GM21423 (cell line): ENCODE measurements around the gene GATA2.

Source experiments
- ATAC-seq: cut with Tn5 transposase; IDR thresholded peaks from one replicate; pipeline ENCODE4 v1.9.1; 2021; ENCODE audit warnings: mild to moderate bottlenecking, moderate library complexity; ENCODE audit not compliant: unreplicated experiment

GATA2 gene

DNA sequence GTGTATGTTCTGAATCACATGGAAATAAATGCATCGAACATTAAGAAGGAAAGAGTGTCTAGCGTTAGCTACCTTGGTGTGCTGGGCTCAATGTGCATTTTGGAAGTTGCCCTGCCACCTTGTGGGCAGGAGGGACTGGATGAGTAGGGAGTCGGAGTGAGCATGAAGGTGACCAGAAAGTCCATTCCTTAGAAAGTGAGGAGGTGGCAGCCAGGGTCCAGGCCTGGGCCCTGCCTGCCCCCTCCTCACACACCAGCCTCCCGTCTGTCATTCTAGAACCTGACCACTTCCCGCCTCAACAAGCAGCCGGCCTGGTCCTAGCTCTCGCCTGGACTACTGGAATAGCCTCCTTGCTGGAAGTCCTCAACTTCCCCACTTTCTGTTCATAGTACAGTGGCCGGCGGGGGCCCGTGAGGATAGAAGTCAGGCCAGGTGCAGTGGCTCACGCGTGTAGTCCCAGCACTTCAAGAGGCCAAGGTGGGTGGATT, 10.2 kb upstream of the GATA2 start:
- no peak for ATAC-seq

DNA sequence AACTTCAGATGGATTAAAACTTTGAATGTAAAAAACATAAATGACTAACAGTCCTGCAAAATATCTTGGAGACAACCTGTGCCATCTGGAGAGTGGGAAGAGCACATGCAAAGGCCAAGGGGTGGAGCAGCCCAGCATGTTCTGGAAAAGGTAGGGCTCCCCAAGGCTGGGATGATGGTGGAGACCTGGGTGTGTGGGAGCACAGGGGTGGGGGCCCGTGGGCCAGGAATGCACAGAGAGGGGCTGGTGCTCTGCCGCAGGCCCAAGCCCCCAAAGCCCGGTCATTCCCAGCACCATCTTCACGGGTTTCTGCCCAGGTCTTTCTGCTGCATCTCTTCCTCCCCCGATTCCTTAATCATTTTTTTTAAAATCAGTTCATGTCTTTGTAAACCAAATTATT, 9.7 kb upstream of the GATA2 start:
- ATAC-seq, result no peak

DNA sequence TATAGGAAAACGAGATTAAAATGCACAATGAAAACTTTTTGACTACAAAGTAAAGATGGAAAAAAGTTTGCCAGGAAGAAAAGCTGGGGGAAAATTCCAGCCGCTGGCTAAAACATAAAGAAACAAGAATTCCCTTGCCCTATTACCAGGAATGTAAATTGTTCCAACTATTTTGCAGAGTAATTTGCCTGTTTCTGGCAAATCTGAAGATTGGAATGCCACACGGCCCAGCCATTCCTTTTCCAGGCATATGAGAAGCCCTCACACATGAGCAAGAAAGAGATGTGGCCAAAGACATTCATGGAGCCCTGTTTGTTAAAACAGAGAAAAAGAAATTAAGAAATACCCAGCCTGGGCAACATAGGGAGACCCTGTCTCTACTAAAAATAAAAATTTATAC, 8.4 kb upstream of the GATA2 start:
- ATAC-seq, result no peak

DNA sequence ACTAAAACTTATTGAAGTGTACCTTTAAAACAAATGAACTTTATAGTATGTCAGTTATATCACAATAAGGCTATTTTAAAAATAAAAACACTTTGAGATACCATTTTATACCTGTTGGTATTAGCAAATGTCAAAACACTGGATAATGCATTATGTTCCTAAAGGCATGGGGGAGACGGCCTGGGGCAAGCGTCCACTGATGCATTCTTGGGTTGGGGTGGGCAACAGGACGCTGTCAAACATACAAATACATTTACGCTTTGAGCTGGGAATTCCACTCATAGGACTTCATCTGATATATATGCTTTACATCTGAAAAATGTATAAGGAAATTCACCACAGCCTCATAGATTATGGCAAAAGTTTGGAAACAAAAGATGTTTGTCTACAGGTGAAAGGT, 7.6 kb upstream of the GATA2 start:
- ATAC-seq, result no peak

DNA sequence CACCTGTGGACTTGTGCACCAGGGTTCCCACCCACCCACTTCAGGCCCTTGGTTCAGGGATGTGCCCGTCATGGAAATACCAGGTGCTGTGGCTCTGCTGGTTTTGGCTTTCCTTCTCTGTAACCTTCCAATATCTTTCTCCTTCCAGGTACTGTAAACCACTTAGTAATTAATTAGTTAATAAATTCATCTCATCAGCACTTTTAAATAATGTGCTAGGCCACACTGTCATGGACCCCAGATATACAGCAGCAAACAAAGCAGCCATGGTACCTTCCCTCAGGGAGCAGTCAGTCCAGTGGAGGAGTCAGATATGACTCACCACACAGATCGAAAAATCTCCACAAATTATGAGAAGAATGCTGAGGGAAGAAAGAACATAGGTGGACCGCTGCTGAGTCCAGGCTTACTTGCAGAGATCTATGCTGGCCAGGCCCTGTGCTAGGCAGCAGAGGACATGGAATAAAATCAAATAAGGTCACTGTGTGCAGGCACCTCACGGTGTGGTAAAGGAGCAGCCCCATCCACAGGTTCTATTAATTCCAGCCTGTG, 6.8 kb upstream of the GATA2 start:
- ATAC-seq, result no peak

DNA sequence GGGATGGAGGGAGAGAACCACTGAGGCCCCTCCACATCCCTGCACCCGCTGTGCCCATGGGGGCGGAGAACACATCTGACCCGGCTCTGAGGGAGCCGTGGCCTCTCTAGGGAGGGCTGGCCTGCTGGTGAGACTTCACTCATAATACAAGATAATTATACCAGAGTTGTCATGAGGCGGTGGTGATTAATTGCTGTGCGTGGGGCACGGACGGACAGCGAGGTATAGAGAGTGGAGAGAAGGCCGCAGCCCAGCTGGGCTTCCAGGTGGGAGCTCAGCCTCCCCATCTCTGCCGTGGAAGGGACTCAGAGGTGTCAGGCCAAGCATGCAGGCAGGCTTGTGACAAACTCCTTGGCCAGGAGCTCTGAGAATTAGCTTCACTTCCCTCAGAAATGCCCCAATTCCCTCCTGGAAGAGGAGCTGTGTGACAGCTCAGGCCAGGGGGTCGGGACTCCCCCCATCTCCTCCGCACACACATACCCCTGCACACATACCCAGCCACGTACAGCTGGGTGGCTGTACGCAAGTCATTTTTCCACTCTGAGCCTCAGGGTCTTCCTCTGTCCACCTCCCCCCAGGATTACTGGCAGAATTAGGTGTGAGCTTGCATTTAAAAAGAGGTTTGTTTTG, 6.0 kb upstream of the GATA2 start:
- ATAC-seq, result no peak

DNA sequence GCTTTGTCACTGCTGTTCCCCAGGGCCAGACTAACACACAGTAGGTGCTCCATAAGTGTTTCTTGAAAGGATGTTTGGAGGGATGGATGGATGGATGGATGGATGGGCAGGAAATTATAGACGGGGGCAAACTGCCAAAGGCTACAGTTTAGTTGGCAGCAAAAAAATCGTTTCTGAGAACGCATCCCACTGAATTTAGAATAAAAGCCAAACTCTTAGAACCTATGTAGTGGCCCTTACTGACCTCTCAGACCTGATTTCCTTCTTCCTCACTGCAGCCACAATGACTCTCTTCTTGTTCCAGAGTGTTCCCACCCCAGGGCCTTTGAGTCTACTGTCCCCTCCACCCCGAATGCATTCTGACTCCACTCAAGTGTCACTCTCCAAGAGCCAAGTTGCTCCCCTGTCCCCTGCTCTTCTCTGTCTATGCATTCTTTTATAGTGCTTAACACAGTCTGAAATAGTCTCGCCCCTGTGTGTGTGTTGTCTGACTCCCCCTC, 5.2 kb upstream of the GATA2 start:
- no peak for ATAC-seq

DNA sequence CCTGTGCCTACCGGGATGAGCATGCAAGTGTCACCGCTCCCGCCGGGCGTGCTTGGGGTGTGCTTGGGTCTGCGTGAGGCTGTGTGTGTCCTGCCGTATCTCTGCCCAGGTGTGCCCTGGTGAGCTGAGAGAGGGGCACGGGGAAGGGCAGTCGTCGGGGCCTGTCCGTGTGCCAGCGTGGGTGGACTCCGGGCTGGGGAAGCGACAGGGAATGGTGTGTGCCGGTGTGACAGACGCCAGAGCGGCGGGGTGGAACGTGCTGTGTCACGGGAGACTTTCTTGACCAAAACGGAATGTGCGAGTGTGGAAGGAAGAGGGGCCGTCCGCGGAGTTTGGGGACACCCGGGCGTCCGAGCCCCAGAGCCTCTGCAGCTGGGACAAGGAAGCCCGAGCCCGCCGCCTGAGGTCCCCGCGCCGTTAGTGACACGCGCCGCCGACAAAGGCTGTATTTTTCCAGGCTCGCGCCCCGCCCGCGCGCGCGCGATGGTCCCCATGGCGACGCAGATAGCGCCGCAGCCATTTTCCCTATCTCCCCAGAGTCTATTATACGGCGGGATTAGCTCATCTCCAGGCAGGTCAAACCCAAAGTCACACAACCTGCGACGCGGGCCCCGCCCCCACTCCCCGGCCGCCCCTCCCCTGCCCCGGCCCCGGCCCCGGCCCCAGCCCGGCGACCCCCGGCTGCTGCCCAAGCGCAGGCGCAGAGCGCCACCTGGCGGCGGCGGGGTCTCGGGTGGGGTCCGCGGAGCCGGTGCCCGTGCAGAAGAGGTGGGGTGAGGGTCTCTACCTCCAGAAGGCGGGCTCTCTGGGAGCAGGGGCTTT, 4.5 kb upstream of the GATA2 start:
- no peak for ATAC-seq

DNA sequence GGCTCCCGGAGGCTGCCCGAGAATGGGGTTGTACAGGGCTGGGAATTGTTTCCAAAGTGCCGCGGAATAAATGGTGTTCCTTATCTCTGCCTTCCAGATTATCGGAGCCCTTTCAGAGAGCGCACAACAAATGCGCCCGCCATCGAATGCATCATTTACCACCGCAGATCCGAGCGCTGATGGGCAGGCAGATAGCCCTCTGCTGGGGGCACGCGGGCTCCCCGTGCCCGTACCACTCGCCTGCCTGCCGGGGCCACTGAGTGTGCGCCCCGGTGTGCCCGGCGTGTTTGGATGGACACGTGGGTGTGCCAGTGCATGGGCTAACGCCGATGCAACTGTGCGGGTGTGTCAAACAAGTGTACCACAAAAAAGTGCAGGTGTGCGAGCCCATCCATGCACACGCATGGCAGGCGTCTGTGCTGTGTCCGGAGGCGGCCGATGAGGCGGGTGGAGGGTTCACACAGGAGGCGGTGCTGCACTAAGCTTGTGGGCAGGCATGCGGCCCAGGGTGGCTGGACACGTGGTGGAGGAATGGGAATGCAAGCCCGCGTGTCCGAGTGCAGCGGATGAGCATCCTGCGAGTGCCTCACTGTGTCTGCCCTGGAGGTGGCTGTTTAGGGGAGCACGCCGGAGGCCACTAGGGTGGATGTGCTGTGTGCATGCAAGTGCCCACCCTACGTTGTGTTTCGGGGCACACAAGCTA, 3.8 kb upstream of the GATA2 start:
- ATAC-seq, result no peak

DNA sequence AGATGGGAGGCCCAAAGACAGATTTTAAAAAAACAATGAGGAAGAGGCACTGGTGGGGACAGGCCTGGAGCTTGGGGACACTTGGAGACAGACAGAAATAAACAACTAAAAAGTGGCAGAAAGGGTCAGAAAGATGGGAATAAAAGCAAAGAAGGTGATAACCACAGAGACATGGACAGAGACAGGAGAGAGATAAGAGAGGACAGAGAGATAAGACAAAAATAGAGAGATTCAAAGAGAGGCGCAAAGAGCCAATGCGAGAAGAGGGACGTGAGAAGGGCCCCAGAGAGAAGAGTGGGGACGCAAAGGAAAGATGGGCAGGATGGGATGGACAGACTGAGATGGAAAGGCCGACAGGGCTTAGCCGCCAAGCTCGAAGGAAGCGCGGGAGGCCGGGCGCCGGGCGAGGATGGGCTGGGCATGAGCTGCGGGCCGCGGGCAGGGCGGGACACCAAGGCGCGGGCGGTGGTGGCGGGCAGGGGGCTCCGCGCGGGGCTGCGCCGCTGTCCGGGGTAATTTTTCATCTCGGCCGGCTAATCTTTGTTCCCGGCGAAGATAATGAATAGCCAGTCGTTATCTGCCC, 3.1 kb upstream of the GATA2 start:
- no peak for ATAC-seq

DNA sequence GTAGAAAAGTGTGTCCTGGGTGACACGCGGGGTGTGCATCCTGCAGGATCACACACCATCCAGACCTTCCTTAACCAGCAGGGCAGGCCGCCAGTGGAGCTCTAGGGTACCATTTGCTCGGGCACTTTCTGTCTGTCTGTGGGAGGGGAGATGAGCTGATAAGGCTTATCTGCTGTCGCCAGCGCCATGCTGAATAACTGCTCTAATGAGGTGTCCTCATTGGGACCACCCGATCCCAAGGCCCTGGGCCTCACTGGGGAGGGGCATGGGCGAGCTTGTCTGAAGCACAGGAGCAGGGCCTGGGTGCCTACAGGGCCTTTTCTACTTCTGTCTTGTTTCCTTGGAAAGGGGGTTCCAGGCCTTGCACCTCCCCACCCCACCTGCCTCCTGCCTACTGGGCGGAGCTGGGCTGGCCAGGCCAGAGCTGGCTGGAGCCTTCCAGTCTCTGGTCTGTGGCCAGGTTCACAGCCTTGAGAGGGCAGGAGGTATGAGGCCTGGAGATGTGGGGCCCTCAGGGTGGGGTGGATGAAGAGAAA, 2.5 kb upstream of the GATA2 start:
- ATAC-seq, result no peak

DNA sequence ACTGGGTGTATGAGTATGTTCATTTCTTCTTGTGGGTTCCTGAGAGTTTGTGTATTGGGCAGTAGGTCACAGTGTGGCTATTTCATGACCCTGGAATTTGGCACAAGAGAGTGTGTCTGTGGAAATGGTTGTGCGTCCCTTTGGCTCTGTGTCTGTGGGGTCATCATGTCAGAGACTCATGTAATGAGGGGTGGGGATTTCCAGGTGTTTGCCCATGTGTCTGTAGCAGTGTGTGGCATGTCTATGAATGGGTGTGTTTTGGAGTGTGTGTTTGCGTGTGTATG, 1.3 kb upstream of the GATA2 start:
- no peak for ATAC-seq

DNA sequence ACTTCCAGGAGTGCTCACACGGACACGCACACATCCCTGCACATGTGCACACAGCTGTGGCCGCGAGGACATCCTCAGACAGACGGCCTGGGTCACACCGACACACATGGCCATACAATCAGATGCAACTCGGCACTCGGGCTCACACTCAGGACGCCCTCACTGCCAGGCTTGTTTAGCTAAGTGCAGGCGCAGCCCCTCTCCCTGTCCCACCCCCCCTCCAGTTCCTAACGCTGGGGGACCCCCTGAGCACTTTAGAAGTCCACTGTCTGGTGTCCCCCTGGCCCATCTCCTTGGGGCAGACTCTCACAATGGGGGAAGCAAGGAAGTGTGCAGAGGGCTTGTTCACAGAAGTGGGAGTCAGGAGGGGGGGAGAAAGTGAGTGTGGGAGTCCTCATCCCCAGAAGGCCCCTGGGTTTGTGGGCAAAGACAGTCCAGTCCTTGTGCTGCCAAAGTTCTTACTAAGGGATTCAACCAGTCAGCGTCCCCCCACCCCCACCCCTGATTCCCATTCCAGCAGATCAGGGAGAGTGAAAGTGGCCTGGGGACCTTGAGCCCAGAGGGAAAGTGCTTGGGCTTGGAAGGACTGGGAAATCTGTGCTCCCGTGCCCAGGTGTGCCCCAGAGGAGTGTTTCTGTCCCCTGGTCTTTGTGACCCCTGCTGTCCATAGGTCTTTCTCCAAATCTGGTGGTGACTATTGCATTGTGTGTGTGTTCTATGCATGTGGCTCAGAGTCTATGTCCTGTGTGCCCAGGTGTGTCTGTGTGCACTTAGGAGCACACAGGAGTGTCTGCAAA, 767 bp upstream of the GATA2 start:
- ATAC-seq, result no peak

DNA sequence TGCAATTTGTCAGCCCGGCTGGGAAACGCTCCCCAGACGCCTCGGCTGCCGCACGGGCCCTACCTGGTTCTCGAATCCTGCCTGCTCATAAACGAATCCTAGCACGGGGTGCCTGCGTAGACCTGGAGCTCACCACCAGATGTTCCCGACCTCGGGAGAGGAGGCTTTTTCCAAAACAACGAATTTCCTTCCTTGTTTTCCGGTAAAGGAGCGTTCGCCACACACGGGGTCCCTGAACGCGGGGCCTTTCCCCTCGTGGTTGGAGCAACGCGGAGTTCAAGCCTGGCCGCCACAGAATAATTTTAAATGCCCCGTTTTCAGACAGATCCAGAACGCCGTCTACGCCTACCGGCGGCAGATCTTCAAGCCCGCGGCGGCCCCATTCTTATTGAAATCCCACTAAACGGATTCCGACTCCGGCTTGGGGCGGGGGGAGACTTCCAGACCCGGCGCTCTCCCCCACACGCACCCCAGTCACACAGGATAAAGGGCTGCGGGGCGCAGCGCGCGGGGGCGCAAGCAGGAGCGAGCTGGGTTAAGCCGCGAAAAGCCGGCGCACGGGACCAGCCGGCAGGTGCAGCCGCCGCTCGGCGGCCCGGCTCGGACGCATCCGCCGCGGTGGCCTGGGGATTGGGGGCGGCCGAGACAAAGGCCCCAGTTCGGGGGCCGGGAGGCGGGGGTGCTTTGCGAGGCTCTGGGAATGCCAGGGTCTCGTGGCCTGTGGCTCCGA, 895 bp downstream of the GATA2 start:
- no peak for ATAC-seq

DNA sequence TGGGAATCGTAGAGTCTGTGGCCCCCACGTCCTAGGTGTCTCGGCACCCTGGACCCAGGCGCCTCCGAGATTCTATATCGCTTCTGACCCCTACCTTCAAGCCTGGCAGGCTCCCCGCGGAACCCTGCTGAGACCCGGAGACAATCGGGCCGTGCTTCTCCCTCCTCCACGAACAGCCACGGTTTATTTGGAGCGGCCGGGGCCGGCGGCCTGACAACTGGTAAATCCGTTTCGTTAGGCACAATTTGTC, 1.4 kb downstream of the GATA2 start:
- ATAC-seq, result no peak

DNA sequence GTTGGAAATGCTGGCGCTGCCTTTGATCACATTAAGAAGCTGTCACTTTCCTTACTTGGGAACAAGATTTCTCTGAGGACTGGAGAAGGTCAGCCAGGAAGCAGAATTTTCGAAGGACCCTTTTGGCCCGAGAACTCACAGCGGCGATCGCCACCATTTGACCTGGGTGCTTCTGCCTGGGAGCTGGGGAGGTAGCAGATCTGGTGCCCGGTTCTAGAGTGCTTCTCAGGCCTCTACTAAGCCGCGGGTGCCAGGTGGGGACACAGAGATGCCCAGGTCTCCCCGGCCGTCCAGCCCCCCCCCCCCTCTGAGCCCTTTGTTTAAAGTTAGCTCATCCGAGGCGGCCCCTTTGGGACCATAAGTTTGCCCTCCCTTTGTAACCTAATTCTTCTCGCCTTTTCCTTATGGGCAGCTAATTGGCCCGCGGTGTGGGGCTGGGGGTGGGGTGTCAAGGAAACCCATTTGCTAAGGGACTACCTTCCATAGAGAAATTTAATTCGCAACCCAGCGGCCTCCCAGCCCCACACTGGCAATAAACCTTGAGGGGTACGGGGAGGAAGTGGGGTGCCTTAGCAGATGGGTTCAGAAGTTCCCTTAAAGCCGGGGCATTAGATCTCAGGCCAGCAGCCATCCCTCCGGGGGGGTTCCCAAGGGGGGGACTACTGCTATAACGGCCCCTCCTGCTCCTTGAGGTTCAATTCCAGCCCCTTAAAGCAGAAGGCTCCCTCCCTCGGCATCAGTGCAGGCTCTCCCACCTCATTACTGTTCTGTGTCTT, 1.9 kb downstream of the GATA2 start:
- no peak for ATAC-seq

DNA sequence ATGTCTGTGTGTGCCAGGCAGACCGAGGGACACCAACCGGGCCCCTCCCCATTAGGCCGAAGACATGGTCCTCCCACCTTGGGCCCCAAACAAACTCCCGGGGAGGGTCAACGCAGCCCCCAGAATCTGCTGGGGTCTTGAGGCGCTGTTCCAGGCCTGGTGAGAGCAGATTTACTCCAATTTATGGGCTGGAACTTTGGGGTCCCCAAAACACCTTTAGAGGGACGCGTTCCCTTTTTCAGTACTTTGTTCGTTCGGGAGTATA, 2.4 kb downstream of the GATA2 start:
- no peak for ATAC-seq

DNA sequence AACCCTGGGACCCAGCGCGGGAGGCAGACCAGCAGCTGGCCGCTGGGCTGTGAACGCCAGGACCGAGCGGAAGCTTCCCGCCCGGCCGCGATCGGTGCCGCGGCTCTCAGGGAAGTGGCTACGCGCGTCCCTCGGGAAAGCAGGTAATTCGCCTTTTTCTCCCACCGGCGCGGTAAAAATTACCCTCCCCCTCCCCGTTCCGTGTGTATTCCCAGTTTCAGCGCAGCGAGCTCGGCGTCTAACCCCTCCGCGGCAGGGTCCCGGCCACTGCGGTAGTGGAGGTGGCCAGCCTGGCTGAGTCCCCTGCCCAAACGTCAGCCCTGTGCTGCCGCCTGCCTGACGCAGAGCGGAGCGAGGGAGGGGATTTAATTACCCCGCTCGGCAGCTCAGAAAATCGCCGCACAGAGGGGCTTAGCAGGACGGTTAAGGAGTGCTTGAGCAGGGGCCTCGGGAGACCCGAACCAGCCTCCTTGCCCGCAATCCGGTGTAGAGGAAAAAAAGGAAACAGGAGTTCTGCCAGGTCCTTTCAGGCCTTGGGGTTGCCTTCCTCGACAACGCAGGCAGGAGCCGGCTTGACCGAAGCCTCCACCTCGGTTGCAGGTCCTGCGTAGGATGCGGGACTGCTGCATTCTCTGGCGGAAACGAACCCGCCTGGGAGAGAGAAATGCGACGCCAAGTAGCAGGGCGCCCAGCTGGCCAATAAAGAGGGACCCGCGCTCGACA, 2.9 kb downstream of the GATA2 start:
- ATAC-seq, result no peak

DNA sequence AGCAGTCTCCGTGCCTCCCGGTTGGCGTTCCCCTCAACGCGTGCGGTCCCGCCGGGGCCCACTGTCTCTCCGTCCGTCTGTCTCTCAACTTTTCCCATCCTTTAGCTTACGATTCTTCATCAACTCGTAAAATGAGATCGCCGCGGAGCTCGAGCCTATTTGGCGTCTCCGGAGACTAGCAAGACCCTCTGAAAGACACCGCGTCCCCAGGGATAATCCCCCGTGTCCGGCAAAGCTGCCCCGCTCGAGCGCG, 3.4 kb downstream of the GATA2 start:
- no peak for ATAC-seq
